OCI-LY3 (cell line): ENCODE measurements around the gene MRPS27.

Experiments used
- CTCF ChIP-seq: fragments of 200-600, 300-600 bp; sonication (generic); IDR thresholded peaks from 2 replicates; pipeline ENCODE4 v1.5.1; 2014; ENCODE audit warnings: antibody characterized with exemption, low read length, low read depth
- EZH2phosphoT487 ChIP-seq: fragments of 200-600 bp; shearing (Covaris generic); IDR thresholded peaks from 2 replicates; pipeline ENCODE4 v1.6.1; 2018; ENCODE audit warnings: antibody characterized with exemption, mixed run types, low read depth

GRCh38 chr5:72358925-72359324, 38.9 kb upstream of the MRPS27 start:
- TF ChIP-seq CTCF: no peak
- no peak for TF ChIP-seq EZH2phosphoT487
